Liver (tissue), 9 donors: ENCODE measurements around the gene UBTF. TPM values are rescaled to one million over a fixed set of nuclear protein-coding genes. Genes with fewer than 3 reads are reported as not detected.

Experiments
- DNase-seq: peaks from one replicate; pipeline ENCODE4 v3.0.0-alpha.2; 2017; ENCODE audit warnings: low spot score
- H3K27ac ChIP-seq, 2 donors: one replicate each; pipeline ENCODE4 v1.7.0; 2013; ENCODE audit warnings: inconsistent platforms in 2 of 2, low read length in 2 of 2, control low read depth in 1 of 2, low read depth in 1 of 2, mild to moderate bottlenecking in 1 of 2
- H3K27me3 ChIP-seq, 4 donors: one replicate each; pipeline versions ENCODE4 v1.6.1 to v1.7.0; 2013; ENCODE audit warnings: low read length in 3 of 4, inconsistent platforms in 1 of 4, mild to moderate bottlenecking in 1 of 4, moderate library complexity in 1 of 4; ENCODE audit not compliant: control insufficient read depth in 4 of 4, insufficient read depth in 4 of 4
- H3K36me3 ChIP-seq, 4 donors: one replicate each; pipeline versions ENCODE4 v1.6.1 to v1.7.0; 2013; ENCODE audit warnings: low read length in 3 of 4, mild to moderate bottlenecking in 3 of 4, low read depth in 1 of 4, moderate library complexity in 1 of 4; ENCODE audit not compliant: control insufficient read depth in 4 of 4, insufficient read depth in 3 of 4
- H3K4me1 ChIP-seq, 4 donors: one replicate each; pipeline versions ENCODE4 v1.6.1 to v1.7.0; 2013; ENCODE audit warnings: low read length in 3 of 4, mild to moderate bottlenecking in 3 of 4, moderate library complexity in 1 of 4; ENCODE audit not compliant: control insufficient read depth in 4 of 4, insufficient read depth in 4 of 4
- H3K4me3 ChIP-seq, 3 donors: one replicate each; pipeline versions ENCODE4 v1.6.1 to v1.7.0; 2013; ENCODE audit warnings: low read length in 3 of 3, control low read depth in 1 of 3, low read depth in 1 of 3, mild to moderate bottlenecking in 1 of 3
- H3K9ac ChIP-seq, 2 donors: one replicate each; pipeline ENCODE4 v1.7.0; 2013; ENCODE audit warnings: low read length in 2 of 2, mild to moderate bottlenecking in 2 of 2, moderate library complexity in 2 of 2, control low read depth in 1 of 2, low read depth in 1 of 2
- H3K9me3 ChIP-seq, 4 donors: one replicate each; pipeline versions ENCODE4 v1.6.1 to v1.7.0; 2013; ENCODE audit warnings: low read length in 3 of 4; ENCODE audit not compliant: control insufficient read depth in 4 of 4
- EGR1 ChIP-seq, 2 donors: IDR thresholded peaks; 2 replicates each; pipeline ENCODE4 v1.6.1; 2016 to 2018; ENCODE audit warnings: antibody characterized with exemption in 2 of 2, low read depth in 2 of 2
- FOXA1 ChIP-seq: IDR thresholded peaks from 2 replicates; pipeline ENCODE4 v1.6.1; 2016; ENCODE audit warnings: antibody characterized with exemption
- FOXA2 ChIP-seq: IDR thresholded peaks from 2 replicates; pipeline ENCODE4 v1.6.1; 2016; ENCODE audit warnings: antibody characterized with exemption
- GABPA ChIP-seq, 2 donors: IDR thresholded peaks in 1 of 2; conservative IDR thresholded peaks in 1 of 2; 2 replicates each; pipeline ENCODE4 v1.6.1; 2016; ENCODE audit warnings: antibody characterized with exemption in 2 of 2, mild to moderate bottlenecking in 1 of 2, moderate library complexity in 1 of 2
- HNF4A ChIP-seq, 2 donors: conservative IDR thresholded peaks; 2 replicates each; pipeline ENCODE4 v1.6.1; 2016; ENCODE audit warnings: antibody characterized with exemption in 2 of 2, mild to moderate bottlenecking in 2 of 2
- HNF4G ChIP-seq: IDR thresholded peaks from 2 replicates; pipeline ENCODE4 v1.6.1; 2016; ENCODE audit warnings: antibody characterized with exemption
- JUND ChIP-seq, 2 donors: IDR thresholded peaks; 2 replicates each; pipeline ENCODE4 v1.6.1; 2016; ENCODE audit warnings: antibody characterized with exemption in 2 of 2
- NR2F2 ChIP-seq: IDR thresholded peaks from 2 replicates; pipeline ENCODE4 v1.6.1; 2016; ENCODE audit warnings: antibody characterized with exemption
- RAD21 ChIP-seq, 2 donors: IDR thresholded peaks; 2 replicates each; pipeline ENCODE4 v1.6.1; 2016; ENCODE audit warnings: antibody characterized with exemption in 2 of 2, mild to moderate bottlenecking in 2 of 2
- RXRA ChIP-seq, 2 donors: IDR thresholded peaks; 2 replicates each; pipeline ENCODE4 v1.6.1; 2017 to 2018; ENCODE audit warnings: antibody characterized with exemption in 2 of 2, mild to moderate bottlenecking in 1 of 2
- SP1 ChIP-seq: IDR thresholded peaks from 2 replicates; pipeline ENCODE4 v1.6.1; 2018; ENCODE audit warnings: antibody characterized with exemption, mild to moderate bottlenecking
- TAF1 ChIP-seq: conservative IDR thresholded peaks from 2 replicates; pipeline ENCODE4 v1.6.1; 2016; ENCODE audit warnings: antibody characterized with exemption, mild to moderate bottlenecking
- YY1 ChIP-seq: IDR thresholded peaks from 2 replicates; pipeline ENCODE4 v1.6.1; 2016; ENCODE audit warnings: antibody characterized with exemption, mild to moderate bottlenecking
- WGBS: extraction: QIAGEN DNeasy Blood & Tissue Kit; methylation state at CpG from one replicate; pipeline ENCODE4 v1.1.7; 2013; 5-methylcytosine and 5-hydroxymethylcytosine counted together
- polyA plus RNA-seq, 2 donors: library from polyadenylated mRNA; stranded (reverse) in 1 of 2; unstranded in 1 of 2; fragments of 200-250 nt in 1 of 2; fragments of >200 nt in 1 of 2; fragmentation: Nextera tagmentation in 1 of 2; extraction: Ambion mirVana in 1 of 2; gene quantifications; one replicate each; pipeline versions ENCODE4 v1.2.1 to v1.2.3, GENCODE V29; 2013 to 2015
- total RNA-seq, 2 donors: library from RNA; depleted of rRNA; stranded (reverse); fragments of >200 nt; gene quantifications; one replicate each; pipeline ENCODE4 v1.2.3, GENCODE V29; 2014
- TF ChIP-seq, protein P1 (sequence below): IDR thresholded peaks from 2 replicates; pipeline ENCODE4 v1.6.1; 2016; ENCODE audit warnings: antibody characterized with exemption, mild to moderate bottlenecking
- TF ChIP-seq, protein P2 (sequence below): fragments of 150-350 bp; IDR thresholded peaks from 2 replicates; pipeline ENCODE4 v1.5.1; 2017; ENCODE audit warnings: improper control_type of control experiment, low read depth, low read length; ENCODE audit not compliant: missing input control
- TF ChIP-seq, protein P3 (sequence below): IDR thresholded peaks from 2 replicates; pipeline ENCODE4 v1.6.1; 2016; ENCODE audit warnings: antibody characterized with exemption
- TF ChIP-seq, protein P4 (sequence below): IDR thresholded peaks from 2 replicates; pipeline ENCODE4 v1.6.1; 2016; ENCODE audit warnings: antibody characterized with exemption
- TF ChIP-seq, protein P5 (sequence below): IDR thresholded peaks from 2 replicates; pipeline ENCODE4 v1.6.1; 2016; ENCODE audit warnings: antibody characterized with exemption
- donor health status: healthy.
- donor health status: healthy.
- donor health status: healthy.
- donor health status: healthy.
- donor health status: healthy.

Gene UBTF
- total and polyA plus RNA-seq, 4 donors: 12.5 to 39.6 (median 23.9) TPM

DNA sequence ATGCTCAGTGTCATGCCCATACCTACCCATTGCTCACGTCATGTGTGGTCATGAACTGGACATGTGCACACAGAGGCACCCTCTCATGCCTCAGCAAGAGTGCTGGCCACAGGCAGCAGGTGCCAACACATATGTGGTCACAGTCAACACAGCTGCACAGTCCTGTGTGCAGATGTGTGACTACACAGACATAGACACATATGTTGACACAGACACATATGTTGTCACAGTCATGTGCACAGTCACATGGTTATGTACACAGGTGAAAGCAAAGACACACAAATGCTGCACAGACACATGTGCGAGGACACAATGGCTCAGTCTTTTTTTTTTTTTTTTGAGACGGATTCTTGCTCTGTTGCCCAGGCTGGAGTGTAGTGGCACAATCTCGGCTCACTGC lies 37.2 kb upstream of the UBTF start:
- TF ChIP-seq SP1: no peak
- no peak for TF ChIP-seq EGR1 (IDR thresholded peaks at IDR 0.05; ENCODE audit: low read depth in 2 of 2)
- TF ChIP-seq, protein P1, sequence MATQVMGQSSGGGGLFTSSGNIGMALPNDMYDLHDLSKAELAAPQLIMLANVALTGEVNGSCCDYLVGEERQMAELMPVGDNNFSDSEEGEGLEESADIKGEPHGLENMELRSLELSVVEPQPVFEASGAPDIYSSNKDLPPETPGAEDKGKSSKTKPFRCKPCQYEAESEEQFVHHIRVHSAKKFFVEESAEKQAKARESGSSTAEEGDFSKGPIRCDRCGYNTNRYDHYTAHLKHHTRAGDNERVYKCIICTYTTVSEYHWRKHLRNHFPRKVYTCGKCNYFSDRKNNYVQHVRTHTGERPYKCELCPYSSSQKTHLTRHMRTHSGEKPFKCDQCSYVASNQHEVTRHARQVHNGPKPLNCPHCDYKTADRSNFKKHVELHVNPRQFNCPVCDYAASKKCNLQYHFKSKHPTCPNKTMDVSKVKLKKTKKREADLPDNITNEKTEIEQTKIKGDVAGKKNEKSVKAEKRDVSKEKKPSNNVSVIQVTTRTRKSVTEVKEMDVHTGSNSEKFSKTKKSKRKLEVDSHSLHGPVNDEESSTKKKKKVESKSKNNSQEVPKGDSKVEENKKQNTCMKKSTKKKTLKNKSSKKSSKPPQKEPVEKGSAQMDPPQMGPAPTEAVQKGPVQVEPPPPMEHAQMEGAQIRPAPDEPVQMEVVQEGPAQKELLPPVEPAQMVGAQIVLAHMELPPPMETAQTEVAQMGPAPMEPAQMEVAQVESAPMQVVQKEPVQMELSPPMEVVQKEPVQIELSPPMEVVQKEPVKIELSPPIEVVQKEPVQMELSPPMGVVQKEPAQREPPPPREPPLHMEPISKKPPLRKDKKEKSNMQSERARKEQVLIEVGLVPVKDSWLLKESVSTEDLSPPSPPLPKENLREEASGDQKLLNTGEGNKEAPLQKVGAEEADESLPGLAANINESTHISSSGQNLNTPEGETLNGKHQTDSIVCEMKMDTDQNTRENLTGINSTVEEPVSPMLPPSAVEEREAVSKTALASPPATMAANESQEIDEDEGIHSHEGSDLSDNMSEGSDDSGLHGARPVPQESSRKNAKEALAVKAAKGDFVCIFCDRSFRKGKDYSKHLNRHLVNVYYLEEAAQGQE: no peak
- TF ChIP-seq HNF4G: no peak
- no peak for TF ChIP-seq HNF4A (conservative IDR thresholded peaks at IDR 0.05)
- TF ChIP-seq, protein P2, sequence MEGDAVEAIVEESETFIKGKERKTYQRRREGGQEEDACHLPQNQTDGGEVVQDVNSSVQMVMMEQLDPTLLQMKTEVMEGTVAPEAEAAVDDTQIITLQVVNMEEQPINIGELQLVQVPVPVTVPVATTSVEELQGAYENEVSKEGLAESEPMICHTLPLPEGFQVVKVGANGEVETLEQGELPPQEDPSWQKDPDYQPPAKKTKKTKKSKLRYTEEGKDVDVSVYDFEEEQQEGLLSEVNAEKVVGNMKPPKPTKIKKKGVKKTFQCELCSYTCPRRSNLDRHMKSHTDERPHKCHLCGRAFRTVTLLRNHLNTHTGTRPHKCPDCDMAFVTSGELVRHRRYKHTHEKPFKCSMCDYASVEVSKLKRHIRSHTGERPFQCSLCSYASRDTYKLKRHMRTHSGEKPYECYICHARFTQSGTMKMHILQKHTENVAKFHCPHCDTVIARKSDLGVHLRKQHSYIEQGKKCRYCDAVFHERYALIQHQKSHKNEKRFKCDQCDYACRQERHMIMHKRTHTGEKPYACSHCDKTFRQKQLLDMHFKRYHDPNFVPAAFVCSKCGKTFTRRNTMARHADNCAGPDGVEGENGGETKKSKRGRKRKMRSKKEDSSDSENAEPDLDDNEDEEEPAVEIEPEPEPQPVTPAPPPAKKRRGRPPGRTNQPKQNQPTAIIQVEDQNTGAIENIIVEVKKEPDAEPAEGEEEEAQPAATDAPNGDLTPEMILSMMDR: no peak
- TF ChIP-seq, protein P3, sequence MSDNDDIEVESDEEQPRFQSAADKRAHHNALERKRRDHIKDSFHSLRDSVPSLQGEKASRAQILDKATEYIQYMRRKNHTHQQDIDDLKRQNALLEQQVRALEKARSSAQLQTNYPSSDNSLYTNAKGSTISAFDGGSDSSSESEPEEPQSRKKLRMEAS: no peak
- no peak for TF ChIP-seq FOXA2
- TF ChIP-seq NR2F2: no peak
- TF ChIP-seq RXRA (IDR thresholded peaks at IDR 0.05): no peak
- no peak for TF ChIP-seq TAF1
- TF ChIP-seq, protein P4, sequence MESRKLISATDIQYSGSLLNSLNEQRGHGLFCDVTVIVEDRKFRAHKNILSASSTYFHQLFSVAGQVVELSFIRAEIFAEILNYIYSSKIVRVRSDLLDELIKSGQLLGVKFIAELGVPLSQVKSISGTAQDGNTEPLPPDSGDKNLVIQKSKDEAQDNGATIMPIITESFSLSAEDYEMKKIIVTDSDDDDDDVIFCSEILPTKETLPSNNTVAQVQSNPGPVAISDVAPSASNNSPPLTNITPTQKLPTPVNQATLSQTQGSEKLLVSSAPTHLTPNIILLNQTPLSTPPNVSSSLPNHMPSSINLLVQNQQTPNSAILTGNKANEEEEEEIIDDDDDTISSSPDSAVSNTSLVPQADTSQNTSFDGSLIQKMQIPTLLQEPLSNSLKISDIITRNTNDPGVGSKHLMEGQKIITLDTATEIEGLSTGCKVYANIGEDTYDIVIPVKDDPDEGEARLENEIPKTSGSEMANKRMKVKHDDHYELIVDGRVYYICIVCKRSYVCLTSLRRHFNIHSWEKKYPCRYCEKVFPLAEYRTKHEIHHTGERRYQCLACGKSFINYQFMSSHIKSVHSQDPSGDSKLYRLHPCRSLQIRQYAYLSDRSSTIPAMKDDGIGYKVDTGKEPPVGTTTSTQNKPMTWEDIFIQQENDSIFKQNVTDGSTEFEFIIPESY: no peak
- no peak for TF ChIP-seq RAD21 (IDR thresholded peaks at IDR 0.05)
- TF ChIP-seq, protein P5, sequence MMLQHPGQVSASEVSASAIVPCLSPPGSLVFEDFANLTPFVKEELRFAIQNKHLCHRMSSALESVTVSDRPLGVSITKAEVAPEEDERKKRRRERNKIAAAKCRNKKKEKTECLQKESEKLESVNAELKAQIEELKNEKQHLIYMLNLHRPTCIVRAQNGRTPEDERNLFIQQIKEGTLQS: no peak
- TF ChIP-seq FOXA1: no peak
- TF ChIP-seq YY1: no peak
- TF ChIP-seq JUND (IDR thresholded peaks at IDR 0.05): no peak
- Histone ChIP-seq H3K36me3 (no peaks in the 10 kb centered on the region), H3K4me1 (no peaks in the 10 kb centered on the region), H3K27me3 (no peaks in the 10 kb centered on the region), H3K9ac (no peak overlapping the region), H3K9me3 (no peaks in the 10 kb centered on the region), H3K27ac (no peak overlapping the region), H3K4me3 (no peak overlapping the region)
- peak; percentile 41 for DNase-seq
- WGBS: 73% methylated on average over 4 of the region's 4 CpGs

DNA sequence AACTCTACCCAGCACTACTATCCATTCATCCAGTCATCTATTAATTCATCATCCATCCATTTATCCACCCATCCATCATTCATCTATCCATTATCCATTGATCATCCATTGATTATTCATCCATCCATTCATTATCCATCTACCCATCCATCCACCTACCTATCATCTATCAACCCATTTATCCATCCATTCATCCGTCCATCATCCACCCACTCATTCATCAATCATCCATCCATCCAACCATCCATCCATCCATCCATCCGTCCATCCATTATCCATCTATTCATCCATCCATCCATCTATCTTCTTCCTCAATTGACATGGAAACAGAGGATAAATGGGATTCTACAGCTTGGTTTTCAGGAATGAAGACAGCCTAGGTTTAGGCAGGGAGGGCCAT lies 36.4 kb upstream of the UBTF start:
- H3K27me3 ChIP-seq: no peaks in the 10 kb centered on the region
- 97% methylated on average over 2 of the region's 2 CpGs for WGBS
- DNase-seq: no peak
- no peak overlapping the region for H3K27ac ChIP-seq
- no peak overlapping the region for H3K4me3 ChIP-seq
- no peaks in the 10 kb centered on the region for H3K36me3 ChIP-seq
- H3K4me1 ChIP-seq: no peaks in the 10 kb centered on the region
- H3K9me3 ChIP-seq: no peaks in the 10 kb centered on the region
- H3K9ac ChIP-seq: no peak overlapping the region
- TF ChIP-seq EGR1 (IDR thresholded peaks at IDR 0.05; ENCODE audit: low read depth in 2 of 2) (no peak), RAD21 (IDR thresholded peaks at IDR 0.05) (no peak), GABPA (IDR thresholded peaks at IDR 0.05 in 1 of 2, conservative IDR thresholded peaks at IDR 0.05 in 1 of 2) (no peak), FOXA2 (no peak), YY1 (no peak), FOXA1 (no peak), HNF4A (conservative IDR thresholded peaks at IDR 0.05) (no peak), RXRA (IDR thresholded peaks at IDR 0.05) (no peak), JUND (IDR thresholded peaks at IDR 0.05) (no peak), SP1 (no peak), HNF4G (no peak), NR2F2 (no peak)
- TF ChIP-seq, protein P3: no peak
- TF ChIP-seq, protein P4: no peak
- TF ChIP-seq, protein P1: no peak
